SU-DHL-6 (cell line): ENCODE data around the gene CYP2C9.

Source experiments
- CTCF ChIP-seq: fragments of 200-600 bp; sonication (generic); IDR thresholded peaks from one replicate; pipeline ENCODE4 v1.5.1; 2017; ENCODE audit warnings: antibody characterized with exemption, mild to moderate bottlenecking, low read length, moderate library complexity; ENCODE audit not compliant: insufficient read depth, poor library complexity, severe bottlenecking
- EZH2phosphoT487 ChIP-seq: fragments of 200-600 bp; sonication (generic), shearing (Covaris generic); conservative IDR thresholded peaks from 2 replicates; pipeline ENCODE4 v1.6.1; 2018; ENCODE audit warnings: mild to moderate bottlenecking, antibody characterized with exemption, low read length, moderate library complexity, mixed read lengths

- TF ChIP-seq CTCF: no peak
- TF ChIP-seq EZH2phosphoT487: no peak
Observed at GRCh38 chr10:94992811-94993210, 54.4 kb downstream of the CYP2C9 start.
